ENCODE data around the gene TAS2R38. TPM values are rescaled to one million over a fixed set of nuclear protein-coding genes. Genes with fewer than 3 reads are reported as not detected.

The TAS2R38 gene
- total and polyA plus RNA-seq, 2 experiments from 2014 or later = 0.24 TPM; not detected in 1

DNA sequence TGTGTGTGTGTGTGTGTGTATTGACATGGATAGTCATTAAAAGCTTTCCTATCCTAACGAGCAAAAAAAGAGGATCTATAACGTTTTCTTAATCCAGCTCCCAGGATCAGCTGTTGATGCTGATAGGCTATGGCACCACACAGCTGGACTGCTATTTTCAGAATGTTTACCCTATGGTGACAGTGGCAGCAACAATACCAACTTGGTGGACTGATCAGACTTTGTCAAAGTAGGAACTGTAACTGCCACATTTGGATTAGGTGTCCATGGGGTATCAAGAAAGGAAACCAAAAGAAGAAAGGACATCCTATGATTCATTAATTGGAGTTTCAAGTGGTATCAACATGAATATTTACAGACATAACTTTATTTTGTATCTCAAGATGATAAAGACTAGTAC lies 24.1 kb downstream of the TAS2R38 start:
- no peaks in the 10 kb centered on the region for H3K36me3 Mint-ChIP-seq (ENCODE audit: low read depth)
- DNase-seq (ENCODE audit: low spot score) (no peak), ATAC-seq (no peak)
- Histone ChIP-seq H2AFZ (no peak overlapping the region), H3K79me2 (replicated peaks; ENCODE audit: insufficient read depth) (no peaks in the 10 kb centered on the region), H3K4me3 (no peak overlapping the region), H4K20me1 (replicated peaks; ENCODE audit: insufficient read depth) (no peaks in the 10 kb centered on the region), H3K4me2 (no peak overlapping the region), H3K9me2 (ENCODE audit: insufficient read depth) (peaks cover 10% of the 10 kb centered on the region), H3F3A (replicated peaks; ENCODE audit: low read depth) (no peaks in the 10 kb centered on the region), H3K36me3 (ENCODE audit: insufficient read depth) (no peaks in the 10 kb centered on the region), H3K27me3 (ENCODE audit: insufficient read depth) (no peaks in the 10 kb centered on the region), H3K4me1 (ENCODE audit: insufficient read depth) (0 out of 2 replicates have a peak, but pooled peaks cover 9% of the 10 kb centered on the region), H3K27ac (ENCODE audit: low read depth) (no peak overlapping the region)
- no peaks in the 10 kb centered on the region for H3K9me3 Mint-ChIP-seq
- no peak overlapping the region for H3K27ac Mint-ChIP-seq
- H3K4me3 Mint-ChIP-seq = no peak overlapping the region
- TF ChIP-seq, protein P1, sequence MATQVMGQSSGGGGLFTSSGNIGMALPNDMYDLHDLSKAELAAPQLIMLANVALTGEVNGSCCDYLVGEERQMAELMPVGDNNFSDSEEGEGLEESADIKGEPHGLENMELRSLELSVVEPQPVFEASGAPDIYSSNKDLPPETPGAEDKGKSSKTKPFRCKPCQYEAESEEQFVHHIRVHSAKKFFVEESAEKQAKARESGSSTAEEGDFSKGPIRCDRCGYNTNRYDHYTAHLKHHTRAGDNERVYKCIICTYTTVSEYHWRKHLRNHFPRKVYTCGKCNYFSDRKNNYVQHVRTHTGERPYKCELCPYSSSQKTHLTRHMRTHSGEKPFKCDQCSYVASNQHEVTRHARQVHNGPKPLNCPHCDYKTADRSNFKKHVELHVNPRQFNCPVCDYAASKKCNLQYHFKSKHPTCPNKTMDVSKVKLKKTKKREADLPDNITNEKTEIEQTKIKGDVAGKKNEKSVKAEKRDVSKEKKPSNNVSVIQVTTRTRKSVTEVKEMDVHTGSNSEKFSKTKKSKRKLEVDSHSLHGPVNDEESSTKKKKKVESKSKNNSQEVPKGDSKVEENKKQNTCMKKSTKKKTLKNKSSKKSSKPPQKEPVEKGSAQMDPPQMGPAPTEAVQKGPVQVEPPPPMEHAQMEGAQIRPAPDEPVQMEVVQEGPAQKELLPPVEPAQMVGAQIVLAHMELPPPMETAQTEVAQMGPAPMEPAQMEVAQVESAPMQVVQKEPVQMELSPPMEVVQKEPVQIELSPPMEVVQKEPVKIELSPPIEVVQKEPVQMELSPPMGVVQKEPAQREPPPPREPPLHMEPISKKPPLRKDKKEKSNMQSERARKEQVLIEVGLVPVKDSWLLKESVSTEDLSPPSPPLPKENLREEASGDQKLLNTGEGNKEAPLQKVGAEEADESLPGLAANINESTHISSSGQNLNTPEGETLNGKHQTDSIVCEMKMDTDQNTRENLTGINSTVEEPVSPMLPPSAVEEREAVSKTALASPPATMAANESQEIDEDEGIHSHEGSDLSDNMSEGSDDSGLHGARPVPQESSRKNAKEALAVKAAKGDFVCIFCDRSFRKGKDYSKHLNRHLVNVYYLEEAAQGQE (IDR thresholded peaks at IDR 0.05; ENCODE audit: unreplicated experiment) = no peak
- TF ChIP-seq NANOG (IDR thresholded peaks at IDR 0.05; ENCODE audit: borderline replicate concordance) (no peak), EZH2phosphoT487 (IDR thresholded peaks at IDR 0.05; ENCODE audit: unreplicated experiment) (no peak), ZNF114 (CRISPR knock-in tag; IDR thresholded peaks at IDR 0.05) (no peak), ZNF331 (CRISPR knock-in tag; IDR thresholded peaks at IDR 0.05; ENCODE audit: low read depth) (no peak), ZNF462 (CRISPR knock-in tag; IDR thresholded peaks at IDR 0.05) (no peak), EZH2 (IDR thresholded peaks at IDR 0.05; ENCODE audit: low read depth, unreplicated experiment) (no peak), CREB1 (CRISPR knock-in tag; IDR thresholded peaks at IDR 0.05; ENCODE audit: low read depth) (no peak), CTCF (conservative IDR thresholded peaks at IDR 0.05; ENCODE audit: low read depth in 2 of 2) (no peak), POLR2AphosphoS5 (IDR thresholded peaks at IDR 0.05; ENCODE audit: low read depth) (no peak), JUNB (IDR thresholded peaks at IDR 0.05; ENCODE audit: unreplicated experiment) (no peak), STAT1 (IDR thresholded peaks at IDR 0.05; ENCODE audit: unreplicated experiment) (no peak)
- TF ChIP-seq, protein P2, sequence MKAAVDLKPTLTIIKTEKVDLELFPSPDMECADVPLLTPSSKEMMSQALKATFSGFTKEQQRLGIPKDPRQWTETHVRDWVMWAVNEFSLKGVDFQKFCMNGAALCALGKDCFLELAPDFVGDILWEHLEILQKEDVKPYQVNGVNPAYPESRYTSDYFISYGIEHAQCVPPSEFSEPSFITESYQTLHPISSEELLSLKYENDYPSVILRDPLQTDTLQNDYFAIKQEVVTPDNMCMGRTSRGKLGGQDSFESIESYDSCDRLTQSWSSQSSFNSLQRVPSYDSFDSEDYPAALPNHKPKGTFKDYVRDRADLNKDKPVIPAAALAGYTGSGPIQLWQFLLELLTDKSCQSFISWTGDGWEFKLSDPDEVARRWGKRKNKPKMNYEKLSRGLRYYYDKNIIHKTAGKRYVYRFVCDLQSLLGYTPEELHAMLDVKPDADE (IDR thresholded peaks at IDR 0.05) = no peak
- no peaks in the 10 kb centered on the region for H3K27me3 Mint-ChIP-seq (ENCODE audit: insufficient read depth, low read depth, poor library complexity)
- H3K4me1 Mint-ChIP-seq = peaks cover 5% of the 10 kb centered on the region
